Measurements from ENCODE around the gene QRICH2. TPM values are rescaled to one million over a fixed set of nuclear protein-coding genes. Genes with fewer than 3 reads are reported as not detected.

The QRICH2 gene
- total RNA-seq, 2 experiments from 2014 or later, result 7.2 to 9.4 TPM

DNA sequence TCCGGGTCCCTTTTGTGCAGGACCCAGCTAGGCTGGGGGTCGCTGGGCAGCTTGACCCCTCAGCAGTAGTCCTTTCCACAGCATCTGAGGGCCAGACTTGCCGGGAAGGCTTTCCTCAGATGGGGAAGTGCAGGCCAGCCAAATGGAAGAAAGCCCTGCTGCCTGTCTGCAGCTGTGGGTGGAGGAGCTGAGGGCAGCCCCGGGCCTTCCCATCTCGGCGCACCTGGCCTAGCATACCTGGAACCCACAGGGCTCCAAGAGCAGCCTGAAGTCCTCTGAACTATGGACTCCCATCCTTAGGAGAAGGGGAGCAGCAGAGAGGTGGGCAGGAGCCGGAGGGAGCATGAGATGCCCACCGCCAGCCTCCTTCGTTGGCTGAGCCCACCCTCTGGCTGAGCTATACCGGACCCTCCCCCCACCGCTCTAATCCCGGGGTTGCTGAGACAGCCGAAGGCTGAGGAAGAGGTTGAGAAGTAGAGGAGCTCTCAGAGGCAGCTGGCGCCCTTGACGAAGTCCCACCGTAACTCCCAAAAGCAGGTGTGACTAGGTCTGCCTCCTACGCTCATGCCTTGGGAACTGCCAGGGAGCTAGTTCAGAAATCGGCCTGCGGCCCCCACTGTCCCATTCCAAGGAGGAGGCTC is 29.7 kb downstream of the QRICH2 start:
- no TSS peak for BruUV-seq (replicated peaks)
- no peak for DNase-seq (ENCODE audit: low spot score)
- no peaks in the 10 kb centered on the region for H3K9me2 ChIP-seq (ENCODE audit: insufficient read depth, low read length)
- no peaks in the 10 kb centered on the region for H3K9me3 ChIP-seq (ENCODE audit: low read length)
- H3K79me2 ChIP-seq (ENCODE audit: insufficient read depth, low read depth, low read length), result no peaks in the 10 kb centered on the region
- H3K4me3 ChIP-seq (ENCODE audit: low read depth, low read length, poor library complexity, severe bottlenecking), result no peak overlapping the region
- H2AFZ ChIP-seq (ENCODE audit: low read length), result no peak overlapping the region
- TF ChIP-seq, protein P1, sequence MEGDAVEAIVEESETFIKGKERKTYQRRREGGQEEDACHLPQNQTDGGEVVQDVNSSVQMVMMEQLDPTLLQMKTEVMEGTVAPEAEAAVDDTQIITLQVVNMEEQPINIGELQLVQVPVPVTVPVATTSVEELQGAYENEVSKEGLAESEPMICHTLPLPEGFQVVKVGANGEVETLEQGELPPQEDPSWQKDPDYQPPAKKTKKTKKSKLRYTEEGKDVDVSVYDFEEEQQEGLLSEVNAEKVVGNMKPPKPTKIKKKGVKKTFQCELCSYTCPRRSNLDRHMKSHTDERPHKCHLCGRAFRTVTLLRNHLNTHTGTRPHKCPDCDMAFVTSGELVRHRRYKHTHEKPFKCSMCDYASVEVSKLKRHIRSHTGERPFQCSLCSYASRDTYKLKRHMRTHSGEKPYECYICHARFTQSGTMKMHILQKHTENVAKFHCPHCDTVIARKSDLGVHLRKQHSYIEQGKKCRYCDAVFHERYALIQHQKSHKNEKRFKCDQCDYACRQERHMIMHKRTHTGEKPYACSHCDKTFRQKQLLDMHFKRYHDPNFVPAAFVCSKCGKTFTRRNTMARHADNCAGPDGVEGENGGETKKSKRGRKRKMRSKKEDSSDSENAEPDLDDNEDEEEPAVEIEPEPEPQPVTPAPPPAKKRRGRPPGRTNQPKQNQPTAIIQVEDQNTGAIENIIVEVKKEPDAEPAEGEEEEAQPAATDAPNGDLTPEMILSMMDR (conservative IDR thresholded peaks at IDR 0.05; ENCODE audit: low read length), result no peak
- TF ChIP-seq EZH2phosphoT487 (IDR thresholded peaks at IDR 0.05; ENCODE audit: borderline replicate concordance, low read depth, low read length), result no peak
- ChIA-PET POLR2A (interaction anchor here (0.6 kb wide), 1 partner anchor 160 kb away, joined by 3 read pairs; no protein-coding TSS in a partner anchor), CTCF (ENCODE audit: unreplicated experiment) (interaction anchor here (0.6 to 1.9 kb wide), 3 partner anchors 9 to 155 kb away, joined by 3 to 11 read pairs (median 4); no protein-coding TSS in a partner anchor)
- intact Hi-C loops (cut with micrococcal nuclease; ENCODE audit: unreplicated experiment), result loop anchor here (5.0 kb wide), 1 partner anchor 266 kb away; no protein-coding TSS in a partner anchor
- no peaks in the 10 kb centered on the region for H3K36me3 ChIP-seq (ENCODE audit: insufficient read depth, low read length)
- H3K4me1 ChIP-seq (ENCODE audit: insufficient read depth, low read length, poor library complexity, severe bottlenecking), result peaks cover 19% of the 10 kb centered on the region
- no peak overlapping the region for H3K4me2 ChIP-seq (ENCODE audit: low read length)
- no peak overlapping the region for H3K27ac ChIP-seq (ENCODE audit: low read depth, low read length, poor library complexity, severe bottlenecking)
- H4K20me1 ChIP-seq (ENCODE audit: insufficient read depth, low read length), result no peaks in the 10 kb centered on the region

DNA sequence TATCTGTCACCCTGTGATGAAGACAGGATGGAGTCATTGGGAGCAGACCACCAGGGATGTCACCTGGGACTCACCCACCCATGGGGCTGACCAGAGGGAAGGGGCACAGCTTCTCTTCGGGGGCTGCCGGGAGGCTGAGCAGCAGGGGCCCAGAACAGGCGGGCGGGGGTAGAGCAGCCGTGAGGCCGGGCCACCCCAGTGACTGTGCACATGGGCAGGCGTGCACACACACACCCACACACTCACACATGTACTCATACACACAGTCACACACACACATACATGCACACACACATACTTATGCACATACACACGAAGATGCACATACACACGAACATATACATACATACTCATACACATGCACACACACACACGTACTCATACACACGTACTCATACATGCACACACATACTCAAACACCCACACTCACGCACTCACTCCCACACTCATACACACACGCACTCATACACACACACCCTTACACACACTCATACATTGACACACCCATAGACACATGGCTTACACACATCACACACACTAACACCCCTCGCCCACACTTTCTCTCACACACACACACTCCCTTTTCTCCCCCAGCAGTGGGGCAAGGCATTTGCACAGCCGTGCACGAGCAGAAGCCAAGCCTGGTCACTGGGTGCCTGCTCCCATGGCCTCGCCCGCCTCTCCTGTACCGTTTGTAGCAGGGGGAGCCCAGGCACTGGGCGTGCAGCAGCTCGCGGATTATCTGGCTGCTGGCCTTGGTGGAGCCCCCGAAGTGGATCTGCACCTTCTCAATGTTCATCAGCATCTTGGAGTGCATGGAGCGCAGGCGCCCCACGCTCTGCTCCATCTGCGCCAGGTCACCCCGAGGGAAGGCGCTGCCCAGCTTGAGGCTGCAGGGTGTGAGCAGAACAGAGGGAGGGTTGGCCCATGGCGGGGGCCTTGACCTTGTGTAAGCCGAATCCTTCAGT is 30.5 kb downstream of the QRICH2 start:
- Histone ChIP-seq H3K4me2 (ENCODE audit: low read length) (no peak overlapping the region), H2AFZ (ENCODE audit: low read length) (no peak overlapping the region), H3K9me3 (ENCODE audit: low read length) (no peaks in the 10 kb centered on the region), H3K4me3 (ENCODE audit: low read depth, low read length, poor library complexity, severe bottlenecking) (no peak overlapping the region), H3K36me3 (ENCODE audit: insufficient read depth, low read length) (no peaks in the 10 kb centered on the region), H4K20me1 (ENCODE audit: insufficient read depth, low read length) (no peaks in the 10 kb centered on the region), H3K4me1 (ENCODE audit: insufficient read depth, low read length, poor library complexity, severe bottlenecking) (peaks cover 27% of the 10 kb centered on the region), H3K27ac (ENCODE audit: low read depth, low read length, poor library complexity, severe bottlenecking) (no peak overlapping the region), H3K9me2 (ENCODE audit: insufficient read depth, low read length) (no peaks in the 10 kb centered on the region), H3K79me2 (ENCODE audit: insufficient read depth, low read depth, low read length) (no peaks in the 10 kb centered on the region)
- CTCF ChIA-PET (ENCODE audit: unreplicated experiment), result interaction anchor here (1.1 kb wide), 1 partner anchor 8 kb away, joined by 3 read pairs; no protein-coding TSS in a partner anchor
- DNase-seq (ENCODE audit: low spot score), result no peak
- POLR2A ChIA-PET, result no interaction called here
- no TSS peak for BruUV-seq (replicated peaks)
- TF ChIP-seq EZH2phosphoT487 (IDR thresholded peaks at IDR 0.05; ENCODE audit: borderline replicate concordance, low read depth, low read length), result no peak
- TF ChIP-seq, protein P1 (conservative IDR thresholded peaks at IDR 0.05; ENCODE audit: low read length), result no peak
- intact Hi-C loops (cut with micrococcal nuclease; ENCODE audit: unreplicated experiment), result loop anchor here (5.0 kb wide), 1 partner anchor 265 kb away; no protein-coding TSS in a partner anchor
